NB4 (cell line): ENCODE data around the gene ERGIC1.

Experiments
- CTCF ChIP-seq: IDR thresholded peaks from one replicate; pipeline ENCODE4 v1.5.1; 2012; ENCODE audit warnings: low read depth, low read length
- MAX ChIP-seq: IDR thresholded peaks from 2 replicates; pipeline ENCODE4 v1.6.1; 2011; ENCODE audit warnings: low read depth, low read length
- MYC ChIP-seq: IDR thresholded peaks from 2 replicates; pipeline ENCODE4 v1.6.1; 2011; ENCODE audit warnings: low read depth, low read length
- POLR2A ChIP-seq: IDR thresholded peaks from 2 replicates; pipeline ENCODE4 v1.6.1; 2011; ENCODE audit warnings: mild to moderate bottlenecking; ENCODE audit not compliant: insufficient read length; ENCODE audit errors: extremely low read depth

GRCh38 chr5:172949426-172949825 lies 115.4 kb downstream of the ERGIC1 start:
- TF ChIP-seq CTCF (no peak), POLR2A (no peak), MAX (no peak), MYC (no peak)
